HepG2 (cell line): ENCODE data around the gene MEF2A. TPM values are rescaled to one million over a fixed set of nuclear protein-coding genes. Genes with fewer than 3 reads are reported as not detected.
A peak's percentile ranks its signal among the peaks of the same experiment; 100 is the strongest.

Experiments
- ATAC-seq: fragments of 200-7000 bp; cut with Tn5 transposase; 3 replicates; pipeline ENCODE4 v1.9.1; 2020; ENCODE audit warnings: mild to moderate bottlenecking, moderate library complexity
- BruUV-seq: library from RNA; stranded (reverse); fragments of 400-500 nt; replicated peaks from 2 replicates; lab custom pipeline; 2021; lab: Mats Ljungman, UMichigan
- CTCF ChIA-PET: fragments of 300-600 bp; formaldehyde crosslinking; extraction: SDS; loops from one replicate; lab custom pipeline; 2021; ENCODE audit warnings: low total read pairs, inconsistent platforms, low intra/inter-chr PET ratio; lab: Yijun Ruan, JAX
- POLR2A ChIA-PET: fragments of 350-600 bp; sonication (Branson Sonifier 250); formaldehyde crosslinking; loops from one replicate; lab custom pipeline; 2020; ENCODE audit warnings: antibody characterized with exemption, inconsistent platforms; lab: Yijun Ruan, JAX
- DNase-seq: peaks from one replicate; pipeline ENCODE4 v3.0.0-alpha.2; 2015; ENCODE audit warnings: low spot score
- FAIRE-seq: peaks from 3 replicates; lab custom pipeline; 2011; peaks lifted over from hg19 to GRCh38; lab: Jason Lieb, UNC
- H2AFZ ChIP-seq: one replicate; pipeline ENCODE4 v1.6.1; 2011; ENCODE audit warnings: low read length, inconsistent platforms
- H3K27ac ChIP-seq: fragments of 300-600 bp; 3 replicates; pipeline ENCODE4 v1.8.0; 2011; ENCODE audit warnings: mixed run types, mild to moderate bottlenecking, mixed read lengths, low read length, inconsistent platforms; ENCODE audit not compliant: insufficient read depth; ENCODE audit errors: extremely low read length
- H3K27me3 ChIP-seq, 2 experiments: fragments of 200-600 bp in 1 of 2; 2 replicates in 1 of 2; 3 replicates in 1 of 2; pipeline versions ENCODE4 v1.6.0 to v1.8.0; 2011; ENCODE audit warnings: low read length in 2 of 2, mild to moderate bottlenecking in 2 of 2, moderate library complexity in 2 of 2, inconsistent platforms in 1 of 2; ENCODE audit not compliant: insufficient read depth in 2 of 2, control insufficient read depth in 1 of 2
- H3K36me3 ChIP-seq, 2 experiments: fragments of 200-600 bp in 1 of 2; replicated peaks in 1 of 2; 2 replicates in 1 of 2; 3 replicates in 1 of 2; pipeline versions ENCODE4 v1.5.1 to v1.8.0; 2011; ENCODE audit warnings: low read length in 2 of 2, inconsistent platforms in 1 of 2; ENCODE audit not compliant: insufficient read depth in 2 of 2, control insufficient read depth in 1 of 2
- H3K4me1 ChIP-seq: 2 replicates; pipeline ENCODE4 v1.5.1; 2012; ENCODE audit warnings: low read length, inconsistent platforms; ENCODE audit not compliant: insufficient read depth
- H3K4me2 ChIP-seq: 2 replicates; pipeline ENCODE4 v1.6.0; 2011; ENCODE audit warnings: low read depth, low read length, inconsistent platforms
- H3K4me3 ChIP-seq, 3 experiments: fragments of 200-600 bp in 1 of 3; sonication (generic), shearing (Covaris generic) in 1 of 3; replicated peaks in 1 of 3; 2 replicates each; pipeline ENCODE4 v1.5.1; 2011 to 2016; ENCODE audit warnings: low read length in 3 of 3, inconsistent platforms in 2 of 3, low read depth in 2 of 3, mild to moderate bottlenecking in 2 of 3, control low read depth in 1 of 3, mixed read lengths in 1 of 3; ENCODE audit not compliant: insufficient read depth in 1 of 3
- H3K79me2 ChIP-seq: one replicate; pipeline ENCODE4 v1.6.1; 2011; ENCODE audit warnings: low read length, inconsistent platforms; ENCODE audit not compliant: insufficient read depth
- H3K9ac ChIP-seq: 2 replicates; pipeline ENCODE4 v1.6.0; 2011; ENCODE audit warnings: mild to moderate bottlenecking, low read depth, low read length, inconsistent platforms; ENCODE audit not compliant: insufficient read depth
- H3K9me3 ChIP-seq: 2 replicates; pipeline ENCODE4 v1.5.1; 2012; ENCODE audit warnings: mild to moderate bottlenecking, low read length
- H4K20me1 ChIP-seq: 2 replicates; pipeline ENCODE4 v1.6.0; 2011; ENCODE audit warnings: inconsistent platforms, mild to moderate bottlenecking, low read length, moderate library complexity; ENCODE audit not compliant: insufficient read depth
- HNF4G ChIP-seq, 2 experiments: sonication (generic) in 1 of 2; formaldehyde crosslinking in 1 of 2; IDR thresholded peaks; 2 replicates each; pipeline versions ENCODE4 v1.4.0 to v1.6.1; 2011 to 2020; ENCODE audit warnings: borderline replicate concordance in 2 of 2, low read depth in 2 of 2, mild to moderate bottlenecking in 2 of 2, low read length in 1 of 2, missing genetic modification reagents in 1 of 2, moderate library complexity in 1 of 2
- NFYC ChIP-seq: IDR thresholded peaks from 2 replicates; pipeline ENCODE4 v1.6.1; 2016; ENCODE audit warnings: missing genetic modification reagents, missing compliant biosample characterization
- WGBS: methylation state at CpG from one replicate; pipeline ENCODE4 v1.1.6; 2017; ENCODE audit warnings: low lambda C conversion rate; 5-methylcytosine and 5-hydroxymethylcytosine counted together
- in situ Hi-C: cut with HindIII; loops from 2 replicates; pipeline ENCODE4 v1.10.0; 2017; ENCODE audit warnings: low pct_unique_long_range_greater_than_20kb; ENCODE audit not compliant: extremely low pct_ligation_motif_present
- intact Hi-C: fragments of 100-400 bp; cut with micrococcal nuclease; formaldehyde crosslinking; loops from one replicate; pipeline ENCODE4 v1.10.0; 2022; ENCODE audit not compliant: unreplicated experiment
- polyA plus RNA-seq, 8 experiments: library from polyadenylated mRNA; depleted of rRNA in 3 of 8; stranded (reverse) in 7 of 8; unstranded in 1 of 8; fragments of >200 nt; fragmentation: Illumina TruSeq in 4 of 8; extraction: Trizol in 4 of 8; gene quantifications; 2 replicates each; pipeline versions ENCODE4 v1.2.1 to v1.2.3, GENCODE V29; 2011 to 2016; ENCODE audit warnings: low read depth in 4 of 8, missing spikeins in 1 of 8, mixed read lengths in 1 of 8; ENCODE audit not compliant: insufficient read depth in 1 of 8
- total RNA-seq, 5 experiments: library from RNA; depleted of rRNA; stranded (reverse); fragments of >200 nt; fragmentation: Illumina TruSeq; extraction: Trizol; gene quantifications; 2 replicates each; pipeline ENCODE4 v1.2.3, GENCODE V29; 2016; ENCODE audit warnings: low read depth in 1 of 5
- TF ChIP-seq, protein P1 (sequence below): sonication (generic); formaldehyde crosslinking; IDR thresholded peaks from 2 replicates; pipeline ENCODE4 v1.4.0; 2020; ENCODE audit warnings: missing genetic modification reagents, borderline replicate concordance

The MEF2A gene
- total and polyA plus RNA-seq, 2 of the 13 experiments (the other 11 are each of a cell fraction or from before 2014, with no cell fraction given): 15.2 to 24.4 TPM

DNA sequence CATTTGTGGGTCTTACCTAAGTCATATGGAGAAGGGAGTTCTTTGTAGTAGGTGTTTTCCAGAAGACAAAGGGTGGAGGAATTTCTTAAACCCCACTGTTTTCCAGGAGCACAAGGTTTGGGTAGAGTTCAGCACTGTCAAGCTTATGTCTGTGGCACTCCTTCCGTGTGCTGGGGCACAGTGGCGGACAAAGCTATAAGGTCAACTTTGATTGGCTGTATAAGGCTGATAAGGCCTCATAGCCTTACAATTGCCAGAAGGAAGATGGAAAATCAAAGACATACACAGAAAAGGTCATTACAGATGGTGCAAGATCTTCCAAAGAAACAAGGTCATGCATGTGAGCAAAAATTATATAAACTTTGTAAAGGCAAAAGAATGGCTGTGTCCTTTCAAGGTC, 170.9 kb downstream of the MEF2A start:
- CTCF ChIA-PET: no interaction called here

More for the DNA sequence above, 170.9 kb downstream of the MEF2A start:
- no peaks in the 10 kb centered on the region for H3K36me3 ChIP-seq
- H3K9me3 ChIP-seq: no peaks in the 10 kb centered on the region
- H2AFZ ChIP-seq: no peak overlapping the region
- no peaks in the 10 kb centered on the region; a peak in 1 of 5 replicates for H3K27me3 ChIP-seq
- intact Hi-C loops (no loop called here), in situ Hi-C loops (no loop called here)
- POLR2A ChIA-PET: no interaction called here
- ATAC-seq (no peak), DNase-seq (no peak), FAIRE-seq (no peak)
- no peak overlapping the region for H3K9ac ChIP-seq
- no peaks in the 10 kb centered on the region for H3K79me2 ChIP-seq
- no peaks in the 10 kb centered on the region for H4K20me1 ChIP-seq
- TF ChIP-seq, protein P1, sequence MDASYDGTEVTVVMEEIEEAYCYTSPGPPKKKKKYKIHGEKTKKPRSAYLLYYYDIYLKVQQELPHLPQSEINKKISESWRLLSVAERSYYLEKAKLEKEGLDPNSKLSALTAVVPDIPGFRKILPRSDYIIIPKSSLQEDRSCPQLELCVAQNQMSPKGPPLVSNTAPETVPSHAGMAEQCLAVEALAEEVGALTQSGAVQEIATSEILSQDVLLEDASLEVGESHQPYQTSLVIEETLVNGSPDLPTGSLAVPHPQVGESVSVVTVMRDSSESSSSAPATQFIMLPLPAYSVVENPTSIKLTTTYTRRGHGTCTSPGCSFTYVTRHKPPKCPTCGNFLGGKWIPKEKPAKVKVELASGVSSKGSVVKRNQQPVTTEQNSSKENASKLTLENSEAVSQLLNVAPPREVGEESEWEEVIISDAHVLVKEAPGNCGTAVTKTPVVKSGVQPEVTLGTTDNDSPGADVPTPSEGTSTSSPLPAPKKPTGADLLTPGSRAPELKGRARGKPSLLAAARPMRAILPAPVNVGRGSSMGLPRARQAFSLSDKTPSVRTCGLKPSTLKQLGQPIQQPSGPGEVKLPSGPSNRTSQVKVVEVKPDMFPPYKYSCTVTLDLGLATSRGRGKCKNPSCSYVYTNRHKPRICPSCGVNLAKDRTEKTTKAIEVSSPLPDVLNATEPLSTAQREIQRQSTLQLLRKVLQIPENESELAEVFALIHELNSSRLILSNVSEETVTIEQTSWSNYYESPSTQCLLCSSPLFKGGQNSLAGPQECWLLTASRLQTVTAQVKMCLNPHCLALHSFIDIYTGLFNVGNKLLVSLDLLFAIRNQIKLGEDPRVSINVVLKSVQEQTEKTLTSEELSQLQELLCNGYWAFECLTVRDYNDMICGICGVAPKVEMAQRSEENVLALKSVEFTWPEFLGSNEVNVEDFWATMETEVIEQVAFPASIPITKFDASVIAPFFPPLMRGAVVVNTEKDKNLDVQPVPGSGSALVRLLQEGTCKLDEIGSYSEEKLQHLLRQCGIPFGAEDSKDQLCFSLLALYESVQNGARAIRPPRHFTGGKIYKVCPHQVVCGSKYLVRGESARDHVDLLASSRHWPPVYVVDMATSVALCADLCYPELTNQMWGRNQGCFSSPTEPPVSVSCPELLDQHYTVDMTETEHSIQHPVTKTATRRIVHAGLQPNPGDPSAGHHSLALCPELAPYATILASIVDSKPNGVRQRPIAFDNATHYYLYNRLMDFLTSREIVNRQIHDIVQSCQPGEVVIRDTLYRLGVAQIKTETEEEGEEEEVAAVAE: peak; percentile 96
- 0 out of 2 replicates have a peak, but pooled peaks have one; percentile 25 for TF ChIP-seq NFYC
- no peak for TF ChIP-seq HNF4G (IDR thresholded peaks at IDR 0.05; ENCODE audit: borderline replicate concordance, low read depth, low read length)
- TF ChIP-seq HNF4G (CRISPR knock-in tag; IDR thresholded peaks at IDR 0.05; ENCODE audit: borderline replicate concordance, low read depth): no peak
- peaks cover 49% of the 10 kb centered on the region for H3K4me1 ChIP-seq
- no peak overlapping the region for H3K4me3 ChIP-seq
- peak overlapping the region; percentile 18; the same call in 1 of the 2 replicates for H3K4me2 ChIP-seq
- WGBS: 24% methylated on average over 2 of the region's 2 CpGs
- BruUV-seq: no TSS peak
- H3K27ac ChIP-seq: no peak overlapping the region
